Stimulated activated CD8-positive, alpha-beta memory T cell treated with anti-CD3 and anti-CD28 coated beads, Interleukin-15, amount 100 ng/mL, for 4 hours (primary cell): ENCODE data around the gene ZNF516.

Source experiments
- DNase-seq, 2 donors: peaks; one replicate each; pipeline ENCODE4 v3.0.0-alpha.2; 2020; ENCODE audit warnings: low read depth in 2 of 2

Gene ZNF516

DNA sequence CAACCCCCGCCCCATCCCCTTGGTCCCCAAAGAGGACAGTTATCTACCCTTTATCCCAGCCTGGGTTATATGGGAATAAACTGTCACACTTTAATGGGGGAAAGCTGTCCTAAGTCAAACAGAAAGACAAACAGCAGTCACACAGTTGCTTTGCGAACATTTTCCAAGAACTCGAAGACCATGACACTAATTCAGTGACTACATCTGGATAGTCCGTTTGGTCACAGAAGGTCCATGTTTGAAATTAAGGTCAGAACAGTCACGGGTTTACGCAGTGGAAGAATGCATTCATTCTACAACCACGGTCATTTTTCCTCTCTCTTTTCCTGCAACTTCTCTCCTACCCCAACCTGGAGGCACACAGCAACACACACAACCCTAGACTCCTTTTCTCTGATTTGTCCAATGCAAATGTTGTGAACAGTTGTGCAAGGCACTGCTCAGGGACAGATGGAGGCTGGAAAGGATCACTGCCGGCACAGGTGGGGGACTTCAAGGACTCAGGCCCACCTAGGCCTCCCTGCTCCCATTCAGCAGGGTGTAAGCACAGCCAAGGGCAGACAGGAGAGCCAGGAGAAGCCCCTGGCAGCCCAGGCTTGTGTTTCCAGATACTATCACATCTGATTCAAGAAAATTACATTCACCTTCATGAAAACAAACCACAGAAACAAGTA is 39.9 kb downstream of the ZNF516 start:
- no peak for DNase-seq

DNA sequence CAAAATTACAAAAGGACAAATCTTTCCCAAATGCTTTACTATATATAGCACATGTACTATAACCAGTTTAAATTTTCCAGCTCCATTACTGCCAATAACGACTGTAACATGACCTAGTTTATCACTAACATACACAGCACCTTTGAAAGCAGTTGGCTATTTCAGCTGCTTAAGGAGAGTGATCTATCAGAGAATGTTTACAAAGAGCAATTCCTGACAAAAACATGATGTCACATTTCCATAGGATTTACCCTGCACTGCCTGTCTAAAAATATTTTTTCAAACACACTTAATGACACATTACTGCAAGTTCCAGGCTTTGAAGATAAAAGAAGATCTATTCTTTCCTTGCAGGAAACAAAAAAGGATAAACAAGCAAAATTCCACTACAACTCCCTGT is 40.6 kb downstream of the ZNF516 start:
- no peak for DNase-seq

DNA sequence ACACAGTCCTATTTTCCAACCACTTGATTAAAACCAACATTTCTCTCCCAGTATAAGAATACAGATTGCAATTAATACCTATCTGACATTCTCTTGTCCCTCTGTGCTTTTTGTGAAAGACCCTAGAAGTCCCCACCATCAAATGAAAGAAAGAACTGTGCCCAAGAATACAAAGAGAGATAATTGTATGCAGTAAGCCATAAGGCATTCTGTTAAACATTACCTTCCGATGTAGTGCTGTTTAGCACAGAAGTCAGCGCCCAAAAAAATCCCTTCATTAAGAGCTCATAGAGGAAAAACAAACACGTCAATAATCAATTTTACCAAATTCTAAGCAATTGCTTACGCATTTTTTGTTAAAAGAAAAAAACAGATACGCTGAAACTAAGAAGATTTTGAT is 41.1 kb downstream of the ZNF516 start:
- DNase-seq: no peak

DNA sequence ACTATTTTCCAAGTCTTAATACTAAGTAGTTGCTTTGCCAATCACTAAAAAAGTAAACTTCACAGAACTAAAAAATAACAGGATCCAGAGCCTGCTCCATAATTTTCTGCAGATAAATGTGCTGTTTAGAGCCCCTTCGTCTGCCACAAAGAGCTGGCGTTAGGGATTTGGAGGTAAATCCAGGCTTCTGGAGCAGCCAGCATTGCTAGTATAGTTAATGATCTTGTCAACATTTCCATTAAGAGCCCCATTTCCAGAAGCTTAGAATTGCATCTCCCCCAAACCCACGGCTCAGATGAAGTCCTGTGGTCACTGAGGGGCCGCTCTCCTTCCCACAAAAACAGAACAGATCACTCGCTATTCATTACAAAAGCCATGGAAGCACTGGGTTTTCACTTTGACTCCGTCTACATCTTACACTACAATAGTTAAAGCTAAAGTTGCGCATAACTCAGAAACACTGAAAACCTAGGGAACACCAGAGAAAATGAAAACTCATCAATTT is 41.9 kb downstream of the ZNF516 start:
- DNase-seq: no peak

DNA sequence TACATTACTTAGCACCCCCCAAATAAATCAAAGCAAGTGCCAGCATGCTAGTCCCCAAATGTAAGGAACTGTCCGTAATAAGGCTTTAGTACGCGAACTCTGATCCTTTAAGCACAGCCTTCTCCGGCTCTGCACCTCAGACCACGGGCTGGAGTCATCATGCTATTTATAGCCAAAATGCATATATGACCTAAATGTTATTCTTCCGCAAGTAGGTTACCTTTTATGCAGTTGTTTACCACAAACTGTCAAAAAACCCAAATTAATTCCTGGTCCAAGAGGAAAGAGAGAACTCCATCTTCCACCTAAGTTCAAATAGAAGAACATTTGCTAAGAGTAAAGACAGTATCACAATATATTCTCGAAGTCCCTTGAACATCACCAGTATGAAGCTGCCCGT is 42.7 kb downstream of the ZNF516 start:
- no peak for DNase-seq

DNA sequence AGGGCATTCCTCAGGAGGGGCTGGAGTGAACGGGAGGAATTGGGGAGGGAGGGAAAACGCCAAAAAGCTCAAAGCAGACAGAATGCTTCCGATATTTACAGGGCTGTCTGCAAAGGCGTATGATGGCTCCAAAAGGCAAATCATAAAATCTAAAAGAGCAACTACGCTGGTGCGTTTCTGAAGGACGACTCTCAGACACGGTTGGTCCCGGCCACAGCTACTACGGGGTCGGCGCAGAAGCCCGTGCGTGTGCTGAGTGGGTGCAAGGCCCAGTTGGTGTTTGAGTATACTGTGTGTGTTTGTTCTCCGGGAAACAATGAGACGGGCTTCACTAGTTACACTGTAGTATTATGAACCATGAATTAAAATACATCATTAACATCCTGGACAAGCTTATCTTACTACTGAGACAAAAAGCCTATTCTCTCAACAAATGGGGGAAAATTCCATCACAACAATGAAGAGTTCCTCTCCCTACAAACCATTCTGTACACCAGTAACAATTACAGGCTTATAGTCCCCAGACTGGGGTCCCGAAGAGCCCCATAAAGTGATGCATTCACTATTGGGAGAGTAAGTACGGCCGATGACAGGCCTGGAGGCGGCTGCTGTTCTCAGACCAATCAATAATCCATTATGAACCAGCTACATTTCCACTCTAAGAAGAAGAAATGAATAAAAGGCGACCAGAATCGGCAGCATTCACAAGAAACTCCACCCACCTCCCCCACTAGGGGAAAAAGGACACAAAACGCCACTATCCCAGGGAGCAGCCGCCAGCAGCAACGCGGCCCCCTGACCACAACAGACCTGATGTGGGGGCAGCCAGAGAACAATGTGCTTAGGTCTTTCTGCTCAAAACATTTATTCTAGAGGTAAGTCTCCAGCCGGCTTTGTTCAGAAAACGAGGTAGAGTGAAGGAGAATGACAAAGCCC is 43.4 kb downstream of the ZNF516 start:
- no peak for DNase-seq

DNA sequence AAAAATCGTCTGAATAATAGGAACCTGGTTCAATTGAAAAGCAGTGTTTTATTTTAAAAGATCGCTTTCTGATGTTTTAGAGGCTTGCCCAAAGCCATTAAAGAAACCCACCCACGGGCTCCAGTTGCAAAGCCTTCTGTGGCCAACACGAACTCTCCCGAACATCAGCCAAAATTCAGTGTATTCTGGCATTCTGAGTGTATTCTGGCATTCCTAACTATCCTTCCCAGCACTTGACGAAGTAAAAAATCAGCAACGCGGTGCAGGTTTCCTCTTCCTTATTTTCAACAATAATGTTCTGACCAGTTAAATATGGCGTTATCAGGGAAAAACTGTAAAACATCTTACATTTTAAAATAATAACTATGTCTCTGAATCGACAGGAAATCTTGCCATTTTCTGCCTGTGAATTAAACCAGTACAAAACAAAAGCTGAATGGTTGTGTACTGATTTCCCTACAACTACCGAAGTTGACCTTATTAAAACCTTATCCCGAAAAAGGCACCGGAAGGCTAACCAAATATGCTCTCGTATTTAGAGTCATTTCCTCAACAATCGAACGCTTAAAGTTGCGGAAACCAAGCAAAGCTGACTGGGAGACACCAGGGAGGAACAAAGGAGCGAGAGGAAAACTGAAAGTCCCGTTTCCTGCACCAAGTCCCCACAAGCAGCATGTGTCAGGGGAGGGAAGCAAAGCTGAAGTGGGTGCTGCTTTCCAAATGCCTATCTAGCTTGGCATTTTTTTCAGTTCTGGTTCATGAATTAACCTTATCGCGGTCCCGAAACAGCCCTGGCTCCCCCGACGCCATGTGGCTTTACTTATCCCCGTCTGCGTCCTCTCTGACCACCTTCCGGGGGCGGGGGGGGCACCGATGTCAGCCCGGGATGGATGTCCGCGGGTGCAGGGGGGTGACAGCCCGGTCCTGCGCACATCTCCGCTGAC is 44.3 kb downstream of the ZNF516 start:
- no peak for DNase-seq

DNA sequence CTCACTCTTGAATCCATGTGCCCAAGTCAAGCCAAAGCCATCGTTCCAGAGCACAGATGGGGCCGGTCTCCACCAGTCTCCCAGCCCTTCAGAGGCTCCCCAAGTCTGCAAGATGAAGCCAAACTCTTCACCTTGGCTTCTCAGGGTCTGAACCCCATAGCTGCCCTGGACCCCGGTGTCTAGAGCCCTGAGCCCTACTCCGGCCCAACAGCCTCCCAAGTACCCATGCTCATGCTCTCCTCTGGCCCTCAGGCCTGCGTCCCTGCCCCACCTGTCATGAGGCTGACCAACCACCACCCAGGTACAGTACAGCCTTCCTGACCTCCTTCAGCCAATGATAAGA is 46.0 kb downstream of the ZNF516 start:
- no peak for DNase-seq

DNA sequence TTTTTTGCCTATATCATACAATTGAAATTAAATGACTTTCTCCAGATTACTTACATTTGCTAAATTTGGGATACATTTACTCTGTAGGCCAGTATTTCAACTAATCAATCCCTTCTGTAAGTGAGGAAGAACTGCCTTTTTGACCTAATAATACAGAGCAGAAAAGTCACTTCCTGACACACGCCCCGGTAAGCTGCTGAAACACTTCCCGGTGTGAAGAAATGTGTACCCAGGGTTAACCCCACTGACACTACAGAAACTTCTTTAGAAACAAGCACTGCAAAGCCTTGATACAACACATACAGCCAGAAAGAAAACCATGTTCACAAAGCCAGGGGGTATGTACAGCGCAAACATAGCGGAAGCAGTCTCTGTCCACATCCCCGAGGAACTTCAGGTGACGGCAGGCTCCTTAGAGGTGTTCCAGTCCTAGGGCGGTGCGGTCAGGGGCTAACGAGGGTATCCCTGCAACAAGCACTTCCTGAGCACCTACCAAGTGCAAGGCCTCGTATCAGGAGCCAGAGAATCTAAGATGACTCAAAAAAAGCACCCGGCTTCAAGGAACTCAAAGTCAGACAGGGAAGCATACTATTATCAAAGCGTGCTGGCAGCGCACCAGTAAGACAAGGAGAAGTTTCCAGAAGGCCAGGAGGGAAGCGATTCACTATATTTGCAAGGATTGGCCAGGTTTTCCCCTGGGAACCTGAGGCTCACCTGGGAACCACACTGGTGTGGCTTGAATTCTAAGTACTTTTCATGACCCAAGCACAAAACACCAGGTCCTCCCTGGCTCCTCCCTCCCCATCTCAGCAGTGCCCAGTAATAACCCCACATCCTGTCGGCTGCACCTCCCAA is 46.6 kb downstream of the ZNF516 start:
- no peak for DNase-seq

DNA sequence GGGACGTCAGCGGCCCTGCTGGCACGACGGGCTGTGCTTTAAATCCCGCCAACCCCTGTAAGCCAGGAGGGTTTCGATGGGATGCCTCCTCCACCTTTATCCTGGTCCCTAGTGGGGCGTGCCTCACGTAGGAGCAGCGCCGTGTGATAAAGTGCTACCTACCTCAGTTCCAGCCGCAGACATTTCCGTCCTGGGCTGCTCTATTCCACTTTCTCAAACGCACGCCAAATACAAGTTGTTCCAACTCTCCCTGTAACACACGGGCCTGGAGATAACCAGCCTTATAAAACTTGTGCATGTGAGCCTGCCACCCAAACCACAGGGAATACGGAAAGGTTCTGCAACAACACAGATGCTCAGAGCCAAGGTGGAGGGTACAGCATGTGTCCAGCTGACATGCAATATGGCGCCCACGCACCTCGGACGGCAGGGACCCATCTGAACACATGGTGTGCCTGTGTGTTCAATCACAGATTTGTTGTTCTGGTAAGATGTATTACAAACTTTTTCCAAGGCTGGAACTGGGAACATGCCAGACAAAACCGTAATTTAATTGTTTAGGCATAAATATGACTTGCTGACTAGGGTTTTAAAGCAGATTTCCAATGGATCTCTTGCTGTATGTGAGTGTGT is 47.7 kb downstream of the ZNF516 start:
- no peak for DNase-seq

DNA sequence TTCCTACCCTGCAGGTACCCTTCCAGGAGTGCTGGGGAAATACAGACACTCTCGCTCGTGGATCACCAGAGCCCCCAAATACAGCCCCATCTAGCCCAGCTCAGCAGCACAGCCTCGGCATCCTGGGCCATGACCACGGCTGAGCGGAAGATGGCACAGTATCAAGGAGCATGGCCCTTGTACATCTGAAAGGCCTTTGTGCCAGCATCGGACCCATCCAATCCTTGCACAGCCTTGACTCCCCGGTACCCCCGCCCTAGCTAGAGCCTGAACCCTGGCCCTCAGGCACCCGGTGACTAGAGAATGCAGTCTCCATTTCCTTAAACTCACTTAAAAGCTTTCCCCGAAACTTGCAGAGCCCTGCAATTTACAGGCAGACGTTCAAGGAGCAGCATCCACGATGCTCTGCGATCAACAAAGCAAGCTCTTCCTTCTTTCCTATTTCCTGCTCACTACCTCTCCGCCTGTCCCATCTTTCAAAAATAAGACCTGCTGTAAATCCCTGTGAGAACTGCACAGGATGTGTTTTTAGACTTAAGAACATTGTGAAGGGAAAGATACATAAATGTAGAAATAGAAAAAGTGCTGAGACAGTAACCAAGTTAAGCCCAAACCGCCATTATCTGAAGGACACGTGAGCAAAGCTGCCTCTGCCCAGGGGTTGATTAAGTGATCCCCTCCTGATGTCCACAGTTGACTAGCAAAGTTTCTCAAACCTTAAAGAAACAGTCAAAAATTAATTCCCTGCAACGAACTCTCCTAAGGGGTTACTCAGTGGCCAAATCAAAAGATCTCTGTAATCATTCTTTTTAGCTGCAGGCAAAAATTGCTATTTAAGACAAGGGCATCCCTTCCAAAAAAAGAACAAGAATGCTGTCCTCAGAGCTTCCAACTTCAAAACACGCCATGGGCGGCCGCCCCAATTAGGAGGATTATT is 48.5 kb downstream of the ZNF516 start:
- DNase-seq: no peak

DNA sequence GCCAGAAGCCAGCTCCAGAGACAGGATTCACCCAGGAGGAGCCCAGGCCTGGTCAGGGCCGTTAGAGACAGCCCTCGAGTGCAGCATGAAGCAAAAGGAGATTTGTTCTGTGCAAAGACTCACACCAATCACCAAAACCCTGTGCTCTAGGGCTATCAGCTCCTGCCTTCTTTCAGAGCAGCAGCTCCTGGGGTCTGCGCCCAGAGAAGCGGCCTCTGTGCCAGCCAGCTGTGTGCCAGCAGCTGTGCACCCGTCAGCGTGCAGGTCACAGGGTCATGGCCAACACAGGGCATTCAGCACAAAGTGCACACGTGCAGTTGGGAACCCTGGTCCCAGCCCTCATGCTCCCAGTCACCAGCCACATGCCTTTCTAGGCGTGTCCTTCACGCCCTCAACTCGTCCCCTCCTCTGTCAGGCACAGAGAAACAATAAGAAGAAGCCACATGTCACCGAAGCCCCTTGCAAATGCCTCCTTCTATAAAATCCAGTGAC is 49.3 kb downstream of the ZNF516 start:
- DNase-seq: no peak

DNA sequence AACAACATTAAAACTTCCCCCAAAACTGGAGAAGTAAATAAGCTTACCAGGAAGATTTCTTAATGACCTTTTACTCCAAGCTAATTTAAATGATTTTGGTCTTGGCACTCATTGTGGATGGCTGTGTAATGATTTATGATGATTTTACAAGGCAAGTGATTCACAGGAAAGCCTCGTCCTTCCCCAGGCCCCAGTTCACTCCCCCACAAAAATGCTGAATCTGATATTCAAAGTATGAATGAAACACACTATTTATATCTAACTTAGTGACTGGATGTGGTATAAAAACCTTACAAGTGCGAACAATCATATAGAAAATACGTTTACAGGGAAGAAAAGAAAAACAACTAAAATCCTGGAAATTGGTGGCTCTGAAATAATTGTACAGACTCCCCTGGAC is 49.8 kb downstream of the ZNF516 start:
- DNase-seq: no peak

DNA sequence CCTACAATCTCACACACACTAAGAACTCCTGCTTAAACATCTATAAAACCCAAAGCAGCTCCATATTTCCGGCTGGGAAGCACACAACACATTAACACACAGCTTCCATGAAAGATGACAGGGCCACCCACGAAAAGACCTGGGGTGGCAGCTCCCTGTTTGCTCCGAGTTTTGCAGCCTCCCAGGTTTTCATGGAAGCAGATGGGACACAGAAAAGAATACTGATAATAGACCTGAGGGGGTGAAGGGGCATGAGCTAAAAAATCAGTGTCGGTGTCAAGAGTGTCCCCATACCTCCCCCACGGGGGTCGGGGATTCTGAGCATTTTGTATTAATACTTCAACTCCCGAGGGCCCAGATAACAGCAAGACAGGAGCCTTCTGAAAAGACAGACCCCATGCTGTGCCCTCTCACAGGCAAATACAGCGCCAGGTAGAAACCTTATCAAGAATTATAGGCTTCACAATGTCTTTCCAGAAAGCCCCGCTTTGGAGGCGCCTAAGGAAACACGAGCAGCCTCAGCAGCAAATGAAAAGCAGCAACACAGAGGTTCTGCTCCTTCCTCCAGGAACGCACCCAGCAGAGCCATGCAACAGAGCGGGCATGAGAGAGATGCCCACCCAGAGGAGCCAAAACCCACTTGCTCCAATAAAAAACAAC is 50.5 kb downstream of the ZNF516 start:
- no peak for DNase-seq

DNA sequence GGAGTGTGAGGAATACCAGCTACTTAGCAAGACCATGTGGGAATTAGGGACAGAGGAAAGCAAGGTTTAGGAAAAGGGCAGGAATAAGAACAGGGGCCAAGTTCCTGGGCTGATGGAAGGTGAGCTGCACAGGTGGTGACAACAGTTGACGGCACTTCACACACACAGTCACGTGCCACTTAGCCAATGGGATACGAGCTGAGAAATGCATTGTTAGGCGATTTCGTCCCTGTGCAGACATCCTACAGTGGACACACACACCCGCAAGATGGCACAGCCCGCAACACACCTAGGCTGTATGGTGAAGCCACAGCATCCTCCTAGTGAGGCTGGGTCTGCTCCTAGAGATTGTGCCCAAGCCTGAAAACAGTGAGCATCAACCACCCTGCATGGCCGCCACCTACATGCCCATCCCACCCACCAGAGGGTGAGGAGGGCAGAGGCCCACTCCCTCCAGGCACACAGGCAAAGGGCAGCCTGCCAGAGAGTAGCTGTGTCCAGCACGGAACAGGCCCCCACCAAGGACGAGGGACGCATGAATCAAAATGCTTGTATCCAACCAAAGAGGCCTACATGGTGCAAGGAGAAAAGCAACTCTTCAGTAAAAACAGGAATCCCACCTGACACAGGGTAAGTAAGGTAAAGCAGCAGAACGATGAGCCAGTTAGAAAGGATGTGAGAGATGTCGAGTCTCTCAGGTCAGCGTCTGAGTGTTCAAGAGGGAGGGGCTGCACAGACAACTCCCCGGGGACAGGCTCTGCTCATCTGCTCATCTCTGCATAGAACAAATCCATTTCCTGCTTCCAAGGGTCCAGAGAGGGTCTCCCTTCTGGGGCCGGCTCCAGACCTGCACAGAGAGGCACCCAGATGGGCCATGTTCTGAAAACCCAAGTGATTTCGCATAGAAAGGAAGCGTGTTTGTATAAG is 51.3 kb downstream of the ZNF516 start:
- DNase-seq: no peak

DNA sequence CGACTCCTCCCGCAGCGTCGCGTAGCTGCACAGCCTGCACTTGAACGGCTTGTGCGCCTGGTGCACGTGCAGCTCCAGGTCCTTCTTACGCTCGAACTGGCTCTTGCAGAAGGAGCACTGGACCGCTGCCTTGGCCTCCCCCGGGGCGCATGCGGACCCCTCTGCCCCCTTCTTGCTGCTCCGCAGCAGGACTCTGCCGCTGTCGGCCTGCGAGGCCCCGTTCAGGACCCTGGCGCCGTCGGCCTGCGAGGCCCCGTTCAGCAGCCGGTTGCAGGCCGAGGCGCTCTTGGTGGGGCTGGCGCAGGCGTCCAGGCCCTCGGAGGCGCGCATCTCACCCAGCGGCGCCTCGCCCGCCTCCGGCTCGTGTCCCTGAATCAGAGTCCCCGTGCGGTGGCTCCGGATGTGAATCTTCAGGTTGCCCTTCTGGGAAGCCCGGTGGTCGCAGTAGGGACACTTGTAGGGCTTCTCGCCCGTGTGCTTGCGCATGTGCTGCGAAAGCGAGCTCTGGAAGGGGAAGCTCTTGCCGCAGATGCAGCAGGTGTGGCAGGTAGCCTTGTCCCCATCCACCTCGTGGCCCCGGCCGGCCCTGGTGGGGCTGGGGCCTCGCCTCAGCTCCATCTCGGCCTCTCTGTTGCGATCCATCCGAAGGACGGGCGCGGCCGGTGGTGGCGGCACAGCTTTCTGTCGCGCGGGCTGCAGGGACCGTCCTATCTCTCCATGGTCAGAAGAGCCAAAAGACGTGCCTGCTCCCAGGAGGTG is 52.5 kb downstream of the ZNF516 start:
- no peak for DNase-seq
